Esophagus squamous epithelium (tissue), 4 donors: ENCODE results near the gene MS4A13.

Source experiments
- CTCF ChIP-seq, 6 experiments: fragments of 450-650 bp in 4 of 6; fragments of 200-600 bp in 2 of 6; sonication (generic) in 2 of 6; IDR thresholded peaks; one replicate each; pipeline ENCODE4 v1.5.1; 2016 to 2019; ENCODE audit warnings: antibody characterized with exemption in 6 of 6, mild to moderate bottlenecking in 4 of 6, moderate library complexity in 4 of 6
- POLR2A ChIP-seq, 4 donors: fragments of 450-650 bp; IDR thresholded peaks; one replicate each; pipeline ENCODE4 v1.6.1; 2017; ENCODE audit warnings: antibody characterized with exemption in 4 of 4, mild to moderate bottlenecking in 4 of 4, moderate library complexity in 3 of 4

- no peak for TF ChIP-seq CTCF (IDR thresholded peaks at IDR 0.05)
- no peak for TF ChIP-seq POLR2A (IDR thresholded peaks at IDR 0.05)
These were observed 74.4 kb downstream of the MS4A13 start for GRCh38 chr11:60589611-60590010.
